HPDE6-E6E7 (cell line): Measurements from ENCODE around the gene TMEM178B.

Experiments
- DNase-seq: peaks from one replicate; pipeline ENCODE4 v3.0.0; 2011; ENCODE audit warnings: missing footprints; ENCODE audit errors: extremely low spot score

TMEM178B gene

GRCh38 chr7:141525973-141526514, 452.2 kb downstream of the TMEM178B start:
- DNase-seq: no peak

- DNase-seq: no peak
These were observed 453.2 kb downstream of the TMEM178B start for GRCh38 chr7:141527076-141527475.

GRCh38 chr7:141528399-141528798, 454.5 kb downstream of the TMEM178B start:
- no peak for DNase-seq
